GM19240 (cell line): ENCODE measurements around the gene UBE2D2.
A peak's percentile ranks its signal among the peaks of the same experiment; 100 is the strongest.

ENCODE experiments used
- DNase-seq: peaks from one replicate; pipeline ENCODE4 v3.0.0; 2011; ENCODE audit warnings: low spot score; ENCODE audit not compliant: insufficient read length

Gene UBE2D2

GRCh38 chr5:139635191-139635590 lies 74.1 kb downstream of the UBE2D2 start:
- DNase-seq, result no peak

- DNase-seq, result no peak
Measured at GRCh38 chr5:139635606-139636206, 74.6 kb downstream of the UBE2D2 start.

- DNase-seq, result peak; percentile 92
Measured at GRCh38 chr5:139636207-139636792, 75.2 kb downstream of the UBE2D2 start.

GRCh38 chr5:139636975-139637408 lies 75.9 kb downstream of the UBE2D2 start:
- DNase-seq, result no peak

- DNase-seq, result no peak
Measured at GRCh38 chr5:139637438-139638089, 76.4 kb downstream of the UBE2D2 start.

GRCh38 chr5:139638090-139638735 lies 77.1 kb downstream of the UBE2D2 start:
- DNase-seq, result no peak

GRCh38 chr5:139638736-139639618 lies 77.8 kb downstream of the UBE2D2 start:
- DNase-seq, result no peak

- DNase-seq, result no peak
Measured at GRCh38 chr5:139639619-139640380, 78.7 kb downstream of the UBE2D2 start.

- DNase-seq, result no peak
Measured at GRCh38 chr5:139640421-139641115, 79.4 kb downstream of the UBE2D2 start.

GRCh38 chr5:139641116-139642080 lies 80.3 kb downstream of the UBE2D2 start:
- DNase-seq, result no peak

GRCh38 chr5:139642213-139642612 lies 81.1 kb downstream of the UBE2D2 start:
- no peak for DNase-seq

GRCh38 chr5:139642891-139643871 lies 82.0 kb downstream of the UBE2D2 start:
- no peak for DNase-seq

- no peak for DNase-seq
Measured at GRCh38 chr5:139644001-139644456, 82.9 kb downstream of the UBE2D2 start.

GRCh38 chr5:139644646-139645429 lies 83.7 kb downstream of the UBE2D2 start:
- no peak for DNase-seq

GRCh38 chr5:139645430-139645871 lies 84.3 kb downstream of the UBE2D2 start:
- DNase-seq, result no peak

- DNase-seq, result no peak
Measured at GRCh38 chr5:139646111-139646510, 85.0 kb downstream of the UBE2D2 start.
